ENCODE results near the gene NF1. TPM values are rescaled to one million over a fixed set of nuclear protein-coding genes. Genes with fewer than 3 reads are reported as not detected.
"Not testable (repeated sequence)": the region's sequence is repeated elsewhere in the genome, so short reads cannot be mapped to it uniquely, and the experiment has no call there.

Gene NF1
- total RNA-seq, 1 donor from 2014 or later: 58.7 TPM

DNA sequence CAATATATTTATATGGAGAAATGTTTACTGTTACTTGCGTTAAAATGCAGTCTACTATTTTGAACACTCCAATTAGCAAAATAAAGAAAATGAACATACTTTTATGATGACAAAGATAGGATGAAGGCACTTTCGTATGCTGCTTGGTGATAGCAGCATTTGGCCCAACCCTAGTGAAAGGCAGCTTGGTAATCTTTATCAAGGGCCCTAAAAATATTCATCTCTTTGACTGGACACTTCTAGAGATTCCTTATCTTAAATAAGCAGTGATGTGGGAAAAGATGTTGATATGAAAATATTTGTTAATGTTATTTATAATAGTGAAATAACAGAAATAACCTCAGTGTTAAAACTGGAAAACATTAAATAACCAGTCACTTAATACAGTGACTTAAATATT, 79.4 kb downstream of the NF1 start:
- Histone ChIP-seq H3K27ac (no peak overlapping the region), H3K27me3 (no peaks in the 10 kb centered on the region), H3K4me3 (no peak overlapping the region), H3K36me3 (no peaks in the 10 kb centered on the region), H3K4me1 (no peaks in the 10 kb centered on the region), H3K9me3 (no peaks in the 10 kb centered on the region)
- DNase-seq (ENCODE audit: extremely low spot score in 2 of 2): no peak
- no peak for TF ChIP-seq POLR2AphosphoS5 (IDR thresholded peaks at IDR 0.05; ENCODE audit: insufficient read depth in 1 of 2, low read depth in 1 of 2)
- TF ChIP-seq, protein P1, sequence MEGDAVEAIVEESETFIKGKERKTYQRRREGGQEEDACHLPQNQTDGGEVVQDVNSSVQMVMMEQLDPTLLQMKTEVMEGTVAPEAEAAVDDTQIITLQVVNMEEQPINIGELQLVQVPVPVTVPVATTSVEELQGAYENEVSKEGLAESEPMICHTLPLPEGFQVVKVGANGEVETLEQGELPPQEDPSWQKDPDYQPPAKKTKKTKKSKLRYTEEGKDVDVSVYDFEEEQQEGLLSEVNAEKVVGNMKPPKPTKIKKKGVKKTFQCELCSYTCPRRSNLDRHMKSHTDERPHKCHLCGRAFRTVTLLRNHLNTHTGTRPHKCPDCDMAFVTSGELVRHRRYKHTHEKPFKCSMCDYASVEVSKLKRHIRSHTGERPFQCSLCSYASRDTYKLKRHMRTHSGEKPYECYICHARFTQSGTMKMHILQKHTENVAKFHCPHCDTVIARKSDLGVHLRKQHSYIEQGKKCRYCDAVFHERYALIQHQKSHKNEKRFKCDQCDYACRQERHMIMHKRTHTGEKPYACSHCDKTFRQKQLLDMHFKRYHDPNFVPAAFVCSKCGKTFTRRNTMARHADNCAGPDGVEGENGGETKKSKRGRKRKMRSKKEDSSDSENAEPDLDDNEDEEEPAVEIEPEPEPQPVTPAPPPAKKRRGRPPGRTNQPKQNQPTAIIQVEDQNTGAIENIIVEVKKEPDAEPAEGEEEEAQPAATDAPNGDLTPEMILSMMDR (IDR thresholded peaks at IDR 0.05): no peak
- no peak for TF ChIP-seq POLR2A (IDR thresholded peaks at IDR 0.05)
- intact Hi-C loops (cut with DNase I): no loop called here

DNA sequence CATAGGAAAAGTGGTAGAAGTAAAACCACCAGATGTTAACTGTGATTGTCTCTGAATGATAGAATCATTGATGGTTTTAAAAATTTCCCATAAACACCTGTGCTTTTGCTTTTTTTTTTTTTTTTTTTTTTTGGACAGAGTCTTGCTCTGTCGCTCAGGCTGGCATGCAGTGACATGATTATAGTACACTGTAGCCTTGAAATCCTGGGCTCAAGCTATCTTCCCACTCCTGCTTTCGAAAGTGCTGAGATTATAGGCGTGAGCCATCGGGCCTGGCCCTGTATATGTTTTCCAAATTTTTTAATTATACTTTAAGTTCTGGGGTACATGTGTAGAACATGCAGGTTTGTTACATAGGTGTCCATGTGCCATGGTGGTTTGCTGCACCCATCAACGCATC, 80.5 kb downstream of the NF1 start:
- H3K4me1 ChIP-seq: no peaks in the 10 kb centered on the region
- H3K4me3 ChIP-seq: no peak overlapping the region
- no peak overlapping the region for H3K27ac ChIP-seq
- no peaks in the 10 kb centered on the region for H3K36me3 ChIP-seq
- intact Hi-C loops (cut with DNase I): no loop called here
- TF ChIP-seq POLR2A (IDR thresholded peaks at IDR 0.05) (no peak), POLR2AphosphoS5 (IDR thresholded peaks at IDR 0.05; ENCODE audit: insufficient read depth in 1 of 2, low read depth in 1 of 2) (no peak)
- TF ChIP-seq, protein P1 (IDR thresholded peaks at IDR 0.05): no peak
- H3K27me3 ChIP-seq: no peaks in the 10 kb centered on the region
- no peaks in the 10 kb centered on the region for H3K9me3 ChIP-seq
- DNase-seq (ENCODE audit: extremely low spot score in 2 of 2): no peak

DNA sequence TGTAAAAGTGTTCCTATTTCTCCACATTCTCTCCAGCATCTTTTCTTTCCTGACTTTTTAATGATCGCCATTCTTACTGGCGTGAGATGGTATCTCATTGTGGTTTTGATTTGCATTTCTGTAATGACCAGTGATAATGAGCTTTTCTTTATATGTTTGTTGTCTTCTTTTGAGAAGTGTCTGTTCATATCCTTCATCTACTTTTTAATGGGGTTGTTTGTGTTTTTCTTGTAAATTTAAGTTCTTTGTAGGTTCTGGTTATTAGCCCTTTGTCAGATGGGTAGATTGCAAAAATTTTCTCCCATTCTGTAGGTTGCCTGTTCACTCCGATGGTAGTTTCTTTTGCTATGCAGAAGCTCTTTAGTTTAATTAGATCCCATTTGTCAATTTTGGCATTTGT, 81.4 kb downstream of the NF1 start:
- DNase-seq (ENCODE audit: extremely low spot score in 2 of 2); H3K27ac ChIP-seq; H3K27me3 ChIP-seq; H3K4me1 ChIP-seq; H3K9me3 ChIP-seq; intact Hi-C loops (cut with DNase I); H3K4me3 ChIP-seq; H3K36me3 ChIP-seq: not testable (repeated sequence)

DNA sequence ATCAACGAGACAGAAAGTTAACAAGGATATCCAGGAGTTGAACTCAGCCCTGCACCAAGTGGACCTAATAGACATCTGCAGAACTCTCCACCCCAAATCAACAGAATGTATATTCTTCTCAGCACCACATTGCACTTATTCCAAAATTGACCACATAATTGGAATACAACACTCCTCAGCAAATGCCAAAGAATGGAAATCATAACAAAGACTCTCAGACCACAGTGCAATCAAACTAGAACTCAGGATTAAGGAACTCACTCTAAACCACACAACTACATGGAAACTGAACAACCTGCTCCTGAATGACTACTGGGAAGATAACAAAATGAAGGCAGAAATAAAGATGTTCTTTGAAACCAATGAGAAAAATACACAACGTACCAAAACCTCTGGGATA, 84.2 kb downstream of the NF1 start:
- intact Hi-C loops (cut with DNase I); H3K4me3 ChIP-seq; H3K9me3 ChIP-seq; H3K27ac ChIP-seq; H3K36me3 ChIP-seq; DNase-seq (ENCODE audit: extremely low spot score in 2 of 2); H3K4me1 ChIP-seq; H3K27me3 ChIP-seq: not testable (repeated sequence)

DNA sequence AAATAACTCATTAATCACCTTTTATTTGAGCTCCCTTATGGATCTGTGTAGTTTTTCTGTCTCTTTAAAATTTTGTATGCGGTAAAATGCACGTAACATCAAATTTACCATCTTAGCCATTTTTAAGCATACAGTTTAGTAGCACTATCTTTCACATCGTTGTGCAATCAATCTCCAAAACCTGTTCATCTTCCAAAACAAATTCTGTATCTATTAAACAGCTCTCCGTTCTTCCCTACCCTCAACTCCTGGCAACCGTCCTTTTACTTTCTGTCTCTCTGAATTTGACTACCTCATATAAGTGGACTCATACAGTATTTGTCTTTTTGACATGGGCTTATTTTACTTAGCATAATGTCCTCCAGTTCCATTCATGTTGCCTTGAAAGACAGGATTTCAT, 100.5 kb downstream of the NF1 start:
- Histone ChIP-seq H3K27me3 (no peaks in the 10 kb centered on the region), H3K36me3 (no peaks in the 10 kb centered on the region), H3K4me3 (no peak overlapping the region), H3K9me3 (no peaks in the 10 kb centered on the region), H3K4me1 (no peaks in the 10 kb centered on the region), H3K27ac (no peak overlapping the region)
- intact Hi-C loops (cut with DNase I): no loop called here
- TF ChIP-seq POLR2AphosphoS5 (IDR thresholded peaks at IDR 0.05; ENCODE audit: insufficient read depth in 1 of 2, low read depth in 1 of 2): no peak
- TF ChIP-seq, protein P1 (IDR thresholded peaks at IDR 0.05): no peak
- TF ChIP-seq POLR2A (IDR thresholded peaks at IDR 0.05): no peak
- no peak for DNase-seq (ENCODE audit: extremely low spot score in 2 of 2)

DNA sequence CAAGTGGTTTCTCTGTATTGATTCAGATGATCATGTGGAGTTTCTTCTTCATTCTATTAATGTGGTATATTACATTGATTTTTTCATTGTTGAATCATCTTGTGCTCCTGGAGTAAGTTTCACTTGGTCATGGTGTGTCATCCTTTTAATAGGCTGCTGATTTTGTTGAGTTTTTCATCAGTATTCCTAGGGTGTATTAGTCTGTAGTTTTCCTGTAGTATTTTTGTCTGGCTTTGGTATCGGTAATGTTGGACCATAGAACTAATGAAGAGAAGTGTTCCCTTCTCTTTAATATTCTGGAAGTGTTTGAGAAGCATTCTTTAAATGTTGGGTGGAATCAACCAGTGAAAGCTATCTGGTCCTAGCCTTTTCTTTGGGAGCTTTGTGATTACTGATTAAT, 103.2 kb downstream of the NF1 start:
- intact Hi-C loops (cut with DNase I): no loop called here
- H3K4me1 ChIP-seq: no peaks in the 10 kb centered on the region
- no peak overlapping the region for H3K27ac ChIP-seq
- H3K4me3 ChIP-seq: no peak overlapping the region
- no peaks in the 10 kb centered on the region for H3K27me3 ChIP-seq
- no peak for DNase-seq (ENCODE audit: extremely low spot score in 2 of 2)
- TF ChIP-seq, protein P1 (IDR thresholded peaks at IDR 0.05): no peak
- no peaks in the 10 kb centered on the region for H3K9me3 ChIP-seq
- H3K36me3 ChIP-seq: no peaks in the 10 kb centered on the region

DNA sequence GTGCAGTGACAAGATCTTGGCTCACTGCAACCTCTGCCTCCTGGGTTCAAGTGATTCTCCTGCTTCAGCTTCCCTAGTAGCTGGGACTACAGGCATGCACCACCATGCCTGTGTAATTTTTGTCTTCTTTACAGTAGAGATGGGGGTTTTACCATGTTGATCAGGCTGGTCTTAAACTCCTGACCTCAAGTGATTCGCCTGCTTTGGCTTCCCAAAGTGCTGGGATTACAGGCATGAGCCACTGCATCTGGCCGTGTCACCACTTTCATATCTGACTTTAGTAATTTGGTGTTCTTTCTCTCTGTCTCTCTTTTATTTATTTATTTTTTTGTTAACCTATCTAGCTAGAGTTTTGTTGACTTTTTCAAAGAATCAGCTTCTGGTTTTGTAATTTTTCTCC, 103.9 kb downstream of the NF1 start:
- intact Hi-C loops (cut with DNase I); H3K36me3 ChIP-seq; H3K4me3 ChIP-seq; H3K9me3 ChIP-seq; DNase-seq (ENCODE audit: extremely low spot score in 2 of 2); H3K4me1 ChIP-seq; H3K27ac ChIP-seq; H3K27me3 ChIP-seq: not testable (repeated sequence)
